IMR-90 (cell line): Measurements from ENCODE around the gene PPP1R37.

Experiments used
- BHLHE40 ChIP-seq: fragments of 150-350 bp; IDR thresholded peaks from 2 replicates; pipeline ENCODE4 v1.6.1; 2016; ENCODE audit warnings: mild to moderate bottlenecking, low read depth, low read length
- CEBPB ChIP-seq: IDR thresholded peaks from 2 replicates; pipeline ENCODE4 v1.6.1; 2012; ENCODE audit warnings: low read depth, low read length, improper control_type of control experiment
- ELK1 ChIP-seq: fragments of 150-350 bp; IDR thresholded peaks from 2 replicates; pipeline ENCODE4 v1.6.1; 2016; ENCODE audit warnings: low read depth, mild to moderate bottlenecking, low read length, moderate library complexity, borderline replicate concordance
- FOS ChIP-seq: fragments of 150-350 bp; IDR thresholded peaks from 2 replicates; pipeline ENCODE4 v1.6.1; 2016; ENCODE audit warnings: low read depth, low read length
- MAFK ChIP-seq: IDR thresholded peaks from 2 replicates; pipeline ENCODE4 v1.6.1; 2012; ENCODE audit warnings: low read depth, low read length, improper control_type of control experiment
- MAZ ChIP-seq: IDR thresholded peaks from 2 replicates; pipeline ENCODE4 v1.6.1; 2012; ENCODE audit warnings: low read depth, mild to moderate bottlenecking, low read length, improper control_type of control experiment, moderate library complexity, borderline replicate concordance
- POLR2A ChIP-seq: IDR thresholded peaks from 2 replicates; pipeline ENCODE4 v1.6.1; 2012; ENCODE audit warnings: mild to moderate bottlenecking, low read depth, low read length
- RAD21 ChIP-seq: IDR thresholded peaks from 2 replicates; pipeline ENCODE4 v1.6.1; 2012; ENCODE audit warnings: low read length, improper control_type of control experiment
- RCOR1 ChIP-seq: IDR thresholded peaks from 2 replicates; pipeline ENCODE4 v1.6.1; 2012; ENCODE audit warnings: mild to moderate bottlenecking, low read length, improper control_type of control experiment; ENCODE audit not compliant: insufficient replicate concordance
- RFX5 ChIP-seq: IDR thresholded peaks from 2 replicates; pipeline ENCODE4 v1.8.0; 2012; ENCODE audit warnings: low read depth, mild to moderate bottlenecking, low read length, moderate library complexity
- SMC3 ChIP-seq: fragments of 150-350 bp; IDR thresholded peaks from 2 replicates; pipeline ENCODE4 v1.6.1; 2016; ENCODE audit warnings: low read depth, mild to moderate bottlenecking, antibody characterized with exemption, low read length, moderate library complexity
- USF2 ChIP-seq: fragments of 150-350 bp; IDR thresholded peaks from 2 replicates; pipeline ENCODE4 v1.6.1; 2017; ENCODE audit warnings: mild to moderate bottlenecking, antibody characterized with exemption, low read length, low read depth
- TF ChIP-seq, protein P1 (sequence below): conservative IDR thresholded peaks from 2 replicates; pipeline ENCODE4 v1.5.1; 2012; ENCODE audit warnings: mild to moderate bottlenecking, low read depth, low read length, improper control_type of control experiment

DNA sequence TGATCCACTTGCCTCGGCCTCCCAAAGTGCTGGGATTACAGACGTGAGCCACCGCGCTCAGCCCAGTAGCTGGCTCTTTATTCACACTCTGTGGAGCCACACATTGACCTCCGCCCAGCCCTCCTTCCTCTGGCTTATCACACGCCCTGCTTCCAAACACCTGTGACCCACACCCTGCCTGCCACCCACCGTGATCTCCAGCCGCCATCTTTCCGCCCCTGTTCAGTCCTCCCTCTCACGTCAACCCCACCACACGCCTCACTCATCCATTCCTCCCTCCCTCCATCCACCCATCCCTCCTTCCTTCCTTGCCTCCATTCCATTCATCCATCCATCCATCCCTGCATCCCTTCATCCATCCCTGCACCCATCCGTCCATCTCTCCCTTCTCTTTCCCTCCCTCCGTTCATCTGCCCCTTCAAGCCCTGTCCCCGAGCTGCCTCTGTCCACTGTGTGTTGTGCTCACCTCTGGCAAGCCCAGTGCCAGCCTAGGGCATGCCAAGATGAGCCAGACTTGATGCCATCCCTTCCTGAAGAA, 34.3 kb upstream of the PPP1R37 start:
- TF ChIP-seq, protein P1, sequence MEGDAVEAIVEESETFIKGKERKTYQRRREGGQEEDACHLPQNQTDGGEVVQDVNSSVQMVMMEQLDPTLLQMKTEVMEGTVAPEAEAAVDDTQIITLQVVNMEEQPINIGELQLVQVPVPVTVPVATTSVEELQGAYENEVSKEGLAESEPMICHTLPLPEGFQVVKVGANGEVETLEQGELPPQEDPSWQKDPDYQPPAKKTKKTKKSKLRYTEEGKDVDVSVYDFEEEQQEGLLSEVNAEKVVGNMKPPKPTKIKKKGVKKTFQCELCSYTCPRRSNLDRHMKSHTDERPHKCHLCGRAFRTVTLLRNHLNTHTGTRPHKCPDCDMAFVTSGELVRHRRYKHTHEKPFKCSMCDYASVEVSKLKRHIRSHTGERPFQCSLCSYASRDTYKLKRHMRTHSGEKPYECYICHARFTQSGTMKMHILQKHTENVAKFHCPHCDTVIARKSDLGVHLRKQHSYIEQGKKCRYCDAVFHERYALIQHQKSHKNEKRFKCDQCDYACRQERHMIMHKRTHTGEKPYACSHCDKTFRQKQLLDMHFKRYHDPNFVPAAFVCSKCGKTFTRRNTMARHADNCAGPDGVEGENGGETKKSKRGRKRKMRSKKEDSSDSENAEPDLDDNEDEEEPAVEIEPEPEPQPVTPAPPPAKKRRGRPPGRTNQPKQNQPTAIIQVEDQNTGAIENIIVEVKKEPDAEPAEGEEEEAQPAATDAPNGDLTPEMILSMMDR = no peak
- TF ChIP-seq FOS = no peak
- no peak for TF ChIP-seq RCOR1
- TF ChIP-seq MAFK = no peak
- TF ChIP-seq MAZ = no peak
- no peak for TF ChIP-seq CEBPB
- TF ChIP-seq POLR2A = no peak
- no peak for TF ChIP-seq RAD21
- TF ChIP-seq SMC3 = no peak
- no peak for TF ChIP-seq ELK1
- no peak for TF ChIP-seq BHLHE40
- TF ChIP-seq RFX5 = no peak
- no peak for TF ChIP-seq USF2
